GM20431 (cell line): ENCODE results near the gene GJD4.

ENCODE experiments used
- in situ Hi-C: fragments of 300-500 bp; cut with MseI, MboI; formaldehyde crosslinking; loops from one replicate; pipeline ENCODE4 v1.15.0; 2020; ENCODE audit warnings: low sequenced_read_pairs; ENCODE audit not compliant: unreplicated experiment

GJD4 gene

DNA sequence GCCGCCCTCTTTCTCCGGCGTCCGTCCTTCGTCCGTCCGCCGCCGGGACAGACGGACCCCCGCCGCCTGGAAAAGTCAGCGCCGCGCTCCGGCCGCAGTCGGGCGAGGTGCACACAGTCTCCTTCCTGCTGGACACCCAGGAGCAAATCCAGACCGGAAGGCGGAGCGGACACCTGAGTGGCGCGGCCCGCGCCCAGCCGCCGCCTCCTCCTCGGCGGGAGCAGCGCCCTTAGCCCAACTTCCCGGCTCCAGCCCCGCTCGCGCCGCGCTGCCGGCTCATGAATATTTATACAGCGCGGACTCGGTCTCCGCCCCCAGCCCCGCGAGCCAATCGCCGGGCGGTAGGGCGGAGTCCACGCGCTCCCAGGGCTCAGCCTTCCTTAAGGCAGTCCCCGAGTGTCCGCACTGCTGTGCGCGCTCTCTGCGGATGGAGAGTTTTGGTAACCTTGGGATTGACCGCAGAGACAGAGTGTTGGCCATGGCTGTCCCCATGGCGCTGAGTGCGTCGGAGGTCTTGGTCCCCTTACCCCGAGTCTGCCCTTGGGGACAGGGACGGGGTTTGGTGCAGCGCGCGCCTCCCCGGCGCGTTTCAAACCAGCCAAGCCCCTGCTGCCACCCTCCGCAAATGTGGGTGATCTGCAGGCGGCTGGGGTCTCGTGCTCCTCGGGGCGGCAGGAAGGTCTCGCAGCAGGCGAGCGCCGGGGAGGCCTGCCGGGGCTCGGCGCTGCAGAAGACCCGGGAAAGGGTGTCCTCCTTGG lies 37.1 kb downstream of the GJD4 start, which contains the start of gene FZD8:
TSS of gene FZD8 (minus strand) at position 262 of the 758 bp plus-strand sequence. CDS start 867 bp downstream, outside the sequence.
- in situ Hi-C loops: loop anchor here (25.0 kb wide), 1 partner anchor 1220 kb away; no protein-coding TSS in a partner anchor

DNA sequence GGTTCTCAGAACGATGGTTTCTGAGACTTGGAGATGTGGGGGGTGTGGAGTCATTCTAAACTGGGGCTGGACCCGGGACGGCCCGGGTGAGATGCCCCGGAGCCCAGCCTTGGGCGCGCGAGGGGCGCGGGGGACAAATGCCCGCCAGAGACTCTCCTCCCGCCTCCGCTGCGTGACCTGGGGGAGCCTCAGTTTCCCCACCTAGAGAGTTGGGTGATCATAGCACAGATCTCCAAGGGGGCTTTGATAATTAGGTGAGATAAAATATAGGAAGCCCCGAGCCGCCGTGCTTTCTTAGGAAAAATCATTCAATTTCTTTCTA lies 37.6 kb downstream of the GJD4 start:
- in situ Hi-C loops: loop anchor here (25.0 kb wide), 1 partner anchor 1220 kb away; no protein-coding TSS in a partner anchor

DNA sequence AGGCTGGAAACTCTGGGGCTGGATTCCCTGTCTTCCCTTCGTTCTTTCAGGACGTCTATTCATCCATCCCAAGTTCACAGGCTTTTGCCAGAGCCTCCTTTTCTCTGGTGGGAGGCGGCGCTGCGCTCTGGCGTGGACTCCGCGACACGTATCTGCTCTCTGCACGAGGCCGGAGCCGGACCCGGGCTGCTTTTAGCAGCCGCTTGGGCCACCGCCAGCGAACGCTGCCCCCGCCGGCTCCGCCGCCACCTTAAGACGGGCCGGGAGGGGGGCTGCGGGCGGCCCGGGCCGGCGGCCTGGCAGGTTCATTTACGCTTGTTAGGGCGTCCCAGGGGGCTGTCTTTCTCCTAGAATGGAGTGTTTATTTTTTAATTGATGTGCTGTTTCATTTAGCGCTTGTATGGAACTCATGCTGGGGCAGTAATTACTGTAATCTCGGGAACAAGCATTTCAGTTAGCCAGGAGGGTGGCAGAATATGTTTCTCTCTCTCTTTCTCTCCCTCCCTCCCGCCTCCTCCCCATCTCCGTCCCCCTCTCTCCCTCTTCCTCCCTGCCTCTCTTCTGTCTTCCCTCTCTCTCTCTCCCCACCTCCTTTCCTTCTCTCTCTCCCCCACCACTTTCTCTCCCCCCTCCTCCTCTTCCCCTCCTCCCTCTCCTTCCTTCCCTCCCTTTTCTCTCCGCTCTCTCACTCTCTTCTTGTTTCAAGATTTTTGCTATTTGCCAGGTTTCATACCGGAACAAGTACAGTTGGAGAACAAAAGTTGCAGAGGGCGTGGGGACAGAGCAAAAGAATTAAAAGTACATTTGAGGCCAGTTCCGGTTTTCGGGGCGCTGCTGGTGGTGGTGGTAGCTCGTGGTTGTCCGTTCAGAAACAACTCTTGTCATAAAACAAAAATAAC lies 38.3 kb downstream of the GJD4 start:
- in situ Hi-C loops: loop anchor here (25.0 kb wide), 1 partner anchor 1219 kb away; no protein-coding TSS in a partner anchor

DNA sequence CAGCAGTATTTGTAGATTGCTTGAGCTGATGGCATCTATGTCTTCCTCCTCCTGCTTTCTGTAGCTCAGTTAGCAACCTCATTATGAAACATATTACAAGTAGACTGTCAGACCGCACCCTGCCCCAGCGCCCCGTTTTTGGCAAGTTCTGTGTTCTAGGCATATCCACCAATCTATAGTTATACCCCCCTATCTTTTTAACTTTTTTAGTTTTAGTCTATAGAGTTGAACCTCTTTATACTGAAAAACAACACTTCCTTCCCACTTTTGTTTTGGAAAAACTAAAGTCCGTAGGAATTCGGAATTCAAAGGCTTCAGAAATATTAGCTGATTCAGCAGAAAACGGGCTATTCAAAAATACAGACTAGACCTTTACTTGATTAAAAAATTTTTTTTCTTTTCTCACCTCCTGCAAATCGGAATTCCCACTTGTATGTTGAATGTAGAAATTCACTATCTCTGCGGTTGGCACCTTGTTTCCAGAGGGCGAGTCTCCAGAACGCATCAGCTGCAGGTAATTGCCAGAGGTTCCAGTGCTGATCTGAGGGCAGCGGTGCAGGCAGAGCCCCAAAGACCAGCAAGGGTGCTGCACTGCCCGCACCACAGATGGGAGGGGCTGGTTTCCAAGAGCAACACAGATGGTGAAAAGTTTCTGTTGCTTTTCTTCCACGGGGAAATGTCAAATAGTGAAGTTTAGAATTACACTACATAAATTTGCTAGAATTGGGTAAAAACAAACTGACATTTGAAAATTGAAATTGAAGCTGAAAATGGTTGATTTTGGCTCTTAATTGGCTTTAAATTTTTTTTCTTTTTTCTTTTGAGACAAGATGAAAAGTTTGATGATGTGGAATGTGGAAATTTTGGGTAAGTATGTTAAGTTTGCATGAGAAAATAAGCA lies 39.2 kb downstream of the GJD4 start:
- in situ Hi-C loops: loop anchor here (25.0 kb wide), 1 partner anchor 1218 kb away; no protein-coding TSS in a partner anchor

DNA sequence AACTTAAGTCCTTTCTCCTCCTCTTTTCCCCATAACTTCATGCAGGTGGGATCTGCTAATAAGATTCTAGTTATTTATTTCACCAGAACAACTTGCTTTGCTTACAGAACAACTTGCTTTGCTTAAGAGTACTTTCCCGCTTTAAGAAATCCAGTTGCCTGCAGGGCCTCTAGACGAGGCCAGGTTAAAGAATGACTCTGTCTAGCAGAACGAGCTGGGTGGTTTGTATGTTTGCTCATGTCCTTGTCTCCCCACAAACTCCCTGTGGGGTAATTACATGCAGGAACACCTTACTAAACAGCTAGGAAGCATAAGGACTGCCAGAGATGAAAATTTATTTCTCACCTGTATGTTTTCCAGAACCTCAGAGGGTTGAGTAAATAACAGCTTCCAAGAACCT lies 45.8 kb downstream of the GJD4 start:
- in situ Hi-C loops: no loop called here

DNA sequence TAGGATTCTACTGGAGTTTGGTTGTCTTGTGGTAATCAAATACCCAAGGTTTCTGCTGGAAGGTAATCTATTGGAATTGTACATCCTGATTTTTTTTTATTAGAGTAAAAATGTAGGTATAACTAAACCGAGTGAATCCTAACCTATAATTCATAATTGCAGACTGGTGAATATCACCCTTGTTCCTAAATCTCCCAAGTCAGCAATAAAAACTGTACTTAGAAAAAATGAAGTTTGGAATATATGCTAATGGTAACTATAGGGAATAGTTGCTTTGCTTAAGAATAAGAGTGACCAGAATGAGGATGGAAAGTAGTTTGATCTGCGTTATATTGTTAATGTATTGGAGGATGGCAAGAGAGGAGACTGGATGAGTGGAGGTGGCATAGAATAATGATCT lies 47.7 kb downstream of the GJD4 start:
- in situ Hi-C loops: no loop called here

DNA sequence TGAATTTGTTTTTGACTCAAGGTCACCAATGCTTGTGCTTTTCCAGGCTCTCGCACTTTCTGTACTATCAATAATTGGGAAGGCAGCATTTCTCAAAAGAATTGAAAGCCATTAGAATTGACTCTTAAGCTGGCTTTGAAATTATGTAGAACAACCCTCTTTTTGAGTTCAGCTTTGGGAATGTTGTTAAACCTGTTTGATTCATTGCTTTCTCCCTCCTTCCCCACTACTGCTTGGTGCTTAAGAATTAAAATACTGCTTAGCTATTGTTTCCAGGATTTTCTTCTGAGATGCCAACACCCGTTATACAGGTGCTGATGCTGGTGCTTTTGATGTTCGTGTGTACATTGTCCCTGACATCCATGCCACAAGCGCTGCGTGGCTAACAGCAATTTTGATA lies 52.5 kb downstream of the GJD4 start:
- in situ Hi-C loops: no loop called here
